CD4-positive, alpha-beta T cell treated with Interleukin-1 beta for 1 hour (primary cell): ENCODE data around the gene PLCB3.

Experiments used
- DNase-seq, 2 donors: peaks; one replicate each; pipeline ENCODE4 v3.0.0-alpha.2; 2020 to 2022

Gene PLCB3

DNA sequence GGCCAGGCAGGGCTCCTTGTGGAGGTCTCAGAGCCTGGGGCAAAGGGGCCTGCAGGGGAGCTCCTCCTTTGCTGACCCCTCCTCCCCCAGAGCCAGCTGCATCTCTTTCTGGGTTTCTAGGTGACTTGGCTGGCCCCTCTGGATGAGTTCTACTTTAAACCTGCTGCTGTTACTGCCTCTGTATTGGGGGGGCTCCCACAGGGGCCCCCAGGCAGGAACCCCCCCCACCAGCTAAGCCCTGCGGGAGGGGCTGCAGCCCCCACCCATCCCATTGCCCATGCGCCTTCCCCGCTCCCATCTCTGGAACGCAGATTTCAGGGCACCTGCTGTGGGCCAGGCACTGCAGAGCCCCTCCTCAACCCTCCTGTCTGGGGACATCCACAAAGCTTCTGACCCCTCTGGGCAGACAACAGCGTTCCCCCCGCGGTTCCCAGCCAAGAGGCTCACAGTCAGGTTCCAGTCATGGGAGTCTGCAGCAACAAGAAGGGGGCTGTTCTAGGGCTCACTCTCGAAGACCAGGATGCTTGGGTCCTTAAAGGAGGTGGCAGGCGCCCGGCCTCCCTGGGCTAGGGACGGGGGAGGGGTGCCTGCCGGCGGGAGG, 815 bp upstream of the PLCB3 start:
- DNase-seq = no peak

DNA sequence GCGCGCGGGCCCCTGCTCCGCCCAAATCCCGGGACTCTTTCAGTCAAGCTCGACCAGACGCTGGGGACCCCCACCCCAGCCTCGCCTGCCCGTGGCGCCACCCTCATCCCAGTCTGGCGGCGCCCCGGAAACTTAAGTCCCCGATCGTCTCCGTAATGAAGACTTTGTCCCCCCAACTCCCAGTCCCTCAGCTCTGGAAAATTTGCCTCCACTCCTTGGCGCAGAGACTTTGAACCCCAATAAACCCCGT, 348 bp downstream of the PLCB3 start:
- no peak for DNase-seq

DNA sequence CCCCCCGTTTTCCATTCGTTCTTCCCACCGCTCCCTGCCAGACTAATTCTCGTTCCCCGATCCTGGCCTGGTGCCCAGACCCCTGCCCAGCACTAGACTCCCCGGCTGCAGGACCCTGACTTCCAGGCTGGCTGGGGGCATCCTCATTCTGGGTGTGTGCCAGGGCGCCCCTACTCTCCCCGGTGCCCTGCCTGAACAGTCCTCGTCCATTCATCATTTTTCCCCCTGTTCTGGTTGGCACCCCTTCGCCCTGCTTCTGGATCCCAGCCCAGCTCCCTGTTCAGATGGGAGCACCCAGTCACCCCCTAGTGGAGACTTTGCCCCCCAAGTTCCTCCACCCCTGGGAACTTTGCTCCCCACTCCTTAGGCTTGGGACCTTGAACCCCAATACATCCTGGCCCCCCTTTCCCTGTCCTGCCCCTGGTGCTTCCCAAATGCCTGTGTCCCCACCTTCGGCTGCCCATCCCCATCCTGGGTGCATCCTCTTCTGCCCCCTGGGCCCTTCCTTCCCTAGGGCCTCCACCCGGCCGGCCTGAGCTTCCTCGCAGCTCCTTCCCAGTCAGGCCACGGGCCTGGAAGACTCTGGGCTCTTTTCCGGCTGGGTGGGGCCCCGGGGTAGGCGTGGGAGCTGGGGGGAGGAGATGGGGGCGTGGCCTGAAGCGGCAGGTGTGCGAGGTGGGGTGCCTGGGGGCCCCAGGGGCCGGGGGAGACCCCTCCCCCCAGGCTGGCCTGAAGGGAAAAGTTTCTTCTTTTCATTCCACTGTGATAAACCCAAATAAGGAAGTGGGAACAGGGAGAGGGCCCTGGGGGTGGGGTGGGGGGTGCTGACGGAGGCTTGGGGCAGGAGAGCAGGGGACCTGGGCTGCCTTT, 908 bp downstream of the PLCB3 start:
- no peak for DNase-seq

DNA sequence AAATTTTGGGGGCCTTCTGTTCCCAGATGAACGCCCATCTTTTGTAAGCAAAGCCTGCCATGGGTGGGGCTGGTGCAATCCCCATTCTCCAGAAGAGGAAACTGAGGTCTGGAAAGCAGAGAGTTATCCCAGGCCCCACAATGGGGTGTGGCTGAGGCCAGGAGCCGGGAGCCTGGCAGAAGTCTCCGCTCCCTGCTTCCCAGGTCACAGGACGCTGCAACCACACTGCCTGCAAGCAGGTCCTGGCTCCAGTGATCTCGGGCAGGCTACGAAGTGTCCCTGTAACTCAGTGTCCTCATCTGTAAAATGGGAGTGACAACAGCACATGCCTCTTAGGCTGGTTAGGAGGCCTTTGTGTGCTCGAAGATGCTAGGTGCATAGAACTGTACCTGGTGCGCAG, 1.7 kb downstream of the PLCB3 start:
- no peak for DNase-seq

DNA sequence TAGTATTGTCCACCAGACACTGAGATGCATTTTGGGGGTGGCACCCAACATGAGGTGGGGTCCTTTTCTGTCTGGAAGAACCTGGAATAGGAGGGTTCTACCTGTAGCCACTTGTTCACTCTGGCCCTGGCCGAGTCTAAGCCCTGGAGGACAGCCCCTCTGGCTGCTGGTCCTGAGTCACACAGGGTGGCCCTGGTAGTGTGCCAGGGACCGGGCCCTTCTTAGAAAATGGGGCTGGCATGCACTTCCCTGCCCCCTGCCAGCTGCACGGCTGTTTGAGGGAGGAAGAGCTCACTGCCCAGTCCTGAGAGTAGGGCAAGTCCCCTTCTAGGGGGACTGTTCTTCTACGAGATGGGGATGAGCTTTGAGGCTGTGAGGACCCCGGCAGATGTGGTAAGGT, 2.2 kb downstream of the PLCB3 start:
- no peak for DNase-seq

DNA sequence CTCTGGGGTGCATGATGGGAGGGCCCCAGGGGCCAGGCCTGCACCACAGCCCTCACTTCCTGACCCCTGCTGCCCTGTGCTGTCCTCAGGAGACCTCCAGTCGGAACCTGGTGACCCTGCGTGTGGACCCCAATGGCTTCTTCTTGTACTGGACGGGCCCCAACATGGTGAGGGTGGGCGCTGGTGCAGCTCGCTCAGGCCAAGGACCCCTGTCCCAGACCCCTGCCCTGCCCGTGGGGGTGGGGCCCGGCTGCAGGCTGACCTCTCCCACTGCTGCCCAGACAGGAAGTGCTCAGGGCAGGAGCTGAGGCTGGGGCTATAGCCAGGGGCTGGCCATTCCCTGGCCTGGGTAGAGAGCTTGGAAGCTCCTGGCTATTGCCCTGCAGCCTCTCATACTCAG, 3.0 kb downstream of the PLCB3 start:
- DNase-seq = no peak

DNA sequence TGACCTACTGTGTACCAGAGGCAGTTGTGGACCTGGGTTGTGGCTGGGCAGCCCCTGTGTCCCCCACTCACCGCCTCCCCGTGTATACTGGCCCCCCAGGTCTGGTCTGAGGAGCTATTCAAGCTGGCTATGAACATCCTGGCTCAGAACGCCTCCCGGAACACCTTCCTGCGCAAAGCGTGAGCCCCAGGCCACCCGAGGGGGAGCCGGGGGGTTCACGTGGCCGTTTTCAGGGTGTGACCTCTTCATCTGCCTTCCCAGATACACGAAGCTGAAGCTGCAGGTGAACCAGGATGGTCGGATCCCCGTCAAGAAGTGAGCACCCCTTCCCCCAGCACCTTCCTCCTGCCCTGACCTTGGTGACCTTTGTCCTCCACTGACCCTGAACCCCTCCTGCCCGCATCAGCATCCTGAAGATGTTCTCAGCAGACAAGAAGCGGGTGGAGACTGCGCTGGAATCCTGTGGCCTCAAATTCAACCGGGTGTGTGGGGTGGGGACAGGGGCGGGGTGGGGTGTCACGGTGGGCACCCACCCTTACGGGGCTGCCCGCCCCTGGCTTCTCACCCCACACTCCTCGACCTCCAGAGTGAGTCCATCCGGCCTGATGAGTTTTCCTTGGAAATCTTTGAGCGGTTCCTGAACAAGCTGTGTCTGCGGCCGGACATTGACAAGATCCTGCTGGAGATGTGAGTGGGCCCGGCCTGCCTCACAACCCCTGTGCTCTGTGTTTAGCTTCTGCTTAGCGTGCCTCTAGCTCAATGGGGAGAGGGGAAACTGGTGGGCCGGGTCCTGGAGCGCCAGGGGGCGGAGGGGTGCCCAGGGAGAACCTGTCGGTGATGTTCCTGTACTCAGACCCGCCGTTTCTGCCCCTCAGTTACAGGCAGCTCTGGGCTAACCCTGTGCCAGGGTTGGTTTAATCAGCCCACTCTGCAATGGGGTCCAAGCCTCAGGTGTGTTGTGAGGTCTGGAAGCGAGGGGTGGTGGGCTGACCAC, 4.1 kb downstream of the PLCB3 start:
- DNase-seq = no peak

DNA sequence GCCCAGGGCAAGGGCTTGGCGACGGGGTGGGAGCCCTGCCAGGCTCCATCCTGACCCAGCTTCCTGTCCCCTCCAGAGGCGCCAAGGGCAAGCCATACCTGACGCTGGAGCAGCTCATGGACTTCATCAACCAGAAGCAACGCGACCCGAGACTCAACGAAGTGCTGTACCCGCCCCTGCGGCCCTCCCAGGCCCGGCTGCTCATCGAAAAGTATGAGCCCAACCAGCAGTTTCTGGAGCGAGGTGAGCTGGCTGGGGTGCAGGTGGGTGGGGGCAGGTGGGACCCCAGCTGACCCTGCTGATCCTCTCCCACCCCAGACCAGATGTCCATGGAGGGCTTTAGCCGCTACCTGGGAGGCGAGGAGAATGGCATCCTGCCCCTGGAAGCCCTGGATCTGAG, 5.0 kb downstream of the PLCB3 start:
- no peak for DNase-seq

DNA sequence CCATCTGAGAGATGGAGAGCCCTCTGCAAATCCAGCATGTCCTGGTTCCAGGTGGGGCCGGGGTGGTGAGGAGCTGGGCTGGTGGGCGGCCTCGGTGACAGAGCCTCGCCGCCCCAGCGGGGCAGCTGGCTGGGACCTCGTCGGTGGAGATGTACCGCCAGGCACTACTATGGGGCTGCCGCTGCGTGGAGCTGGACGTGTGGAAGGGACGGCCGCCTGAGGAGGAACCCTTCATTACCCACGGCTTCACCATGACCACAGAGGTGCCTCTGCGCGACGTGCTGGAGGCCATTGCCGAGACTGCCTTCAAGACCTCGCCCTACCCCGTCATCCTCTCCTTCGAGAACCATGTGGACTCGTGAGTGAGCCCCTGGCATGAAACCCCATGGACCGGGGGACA, 7.0 kb downstream of the PLCB3 start:
- DNase-seq = no peak

DNA sequence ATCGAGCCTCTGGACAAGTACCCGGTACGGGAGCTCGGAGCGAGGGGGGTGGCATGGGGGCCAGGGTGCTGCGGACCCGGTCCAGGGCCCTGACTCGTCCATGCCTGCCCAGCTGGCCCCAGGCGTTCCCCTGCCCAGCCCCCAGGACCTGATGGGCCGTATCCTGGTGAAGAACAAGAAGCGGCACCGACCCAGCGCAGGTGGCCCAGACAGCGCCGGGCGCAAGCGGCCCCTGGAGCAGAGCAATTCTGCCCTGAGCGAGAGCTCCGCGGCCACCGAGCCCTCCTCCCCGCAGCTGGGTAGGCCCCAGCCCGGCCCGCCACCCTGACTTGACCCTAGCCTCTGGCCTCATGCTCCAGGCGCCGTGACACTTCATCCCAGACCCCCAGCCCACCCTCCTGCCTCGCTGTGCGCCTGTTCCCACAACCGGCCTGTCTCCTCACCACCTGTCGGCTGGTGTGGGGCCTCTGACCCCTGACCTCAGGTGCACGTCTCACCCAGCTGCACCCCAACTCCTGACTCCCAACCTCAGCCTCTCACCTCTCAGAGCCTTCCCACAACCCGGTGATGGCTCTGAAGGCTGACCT, 7.7 kb downstream of the PLCB3 start:
- no peak for DNase-seq

DNA sequence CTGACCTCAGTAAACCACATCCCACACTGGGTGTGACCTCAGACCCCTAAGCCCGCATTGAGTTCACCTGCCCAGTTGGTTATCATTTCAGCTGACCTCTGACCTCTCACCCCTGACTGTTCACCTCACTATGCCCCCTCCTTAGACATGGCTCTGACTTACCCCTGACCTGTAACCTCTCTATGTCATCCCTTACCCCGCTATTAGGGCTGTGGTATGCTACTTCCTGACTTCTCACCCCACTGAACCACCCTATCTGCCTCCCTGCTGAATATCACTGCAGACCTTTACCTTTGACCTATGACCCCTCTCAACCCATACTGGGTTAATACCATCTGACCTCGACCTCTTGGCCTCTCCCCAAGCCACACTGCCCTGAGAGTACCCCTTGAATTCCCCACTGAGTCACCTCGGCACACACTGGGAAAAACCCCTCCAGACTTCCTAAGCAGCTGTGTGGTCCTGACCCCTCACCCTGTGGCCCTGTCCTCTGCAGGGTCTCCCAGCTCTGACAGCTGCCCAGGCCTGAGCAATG, 8.3 kb downstream of the PLCB3 start:
- DNase-seq = no peak

DNA sequence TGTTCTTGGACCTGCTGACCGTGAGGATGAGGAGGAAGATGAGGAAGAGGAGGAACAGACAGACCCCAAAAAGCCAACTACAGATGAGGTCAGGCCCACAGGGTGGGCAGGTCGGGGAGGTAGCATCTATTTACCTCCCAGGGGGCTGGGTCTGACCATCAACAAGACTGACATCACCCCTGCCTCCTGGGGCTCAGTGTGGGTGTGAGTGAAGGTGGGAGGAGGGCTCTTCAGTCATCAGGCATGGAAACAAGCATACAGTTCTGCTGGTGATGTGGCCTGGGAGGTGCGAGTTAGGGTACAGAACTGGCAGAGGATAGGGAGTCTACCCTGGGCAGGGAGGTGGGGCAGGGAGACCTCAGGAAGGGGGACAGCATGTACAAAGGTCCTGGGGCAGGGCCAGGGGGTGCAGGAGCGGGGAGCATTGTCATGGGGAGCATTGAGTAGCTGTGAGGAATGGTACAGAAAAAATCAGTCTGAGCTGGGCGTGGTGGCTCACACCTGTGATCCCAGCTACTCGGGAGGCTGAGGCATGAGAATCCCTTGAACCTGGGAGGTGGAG, 8.9 kb downstream of the PLCB3 start:
- DNase-seq = no peak

DNA sequence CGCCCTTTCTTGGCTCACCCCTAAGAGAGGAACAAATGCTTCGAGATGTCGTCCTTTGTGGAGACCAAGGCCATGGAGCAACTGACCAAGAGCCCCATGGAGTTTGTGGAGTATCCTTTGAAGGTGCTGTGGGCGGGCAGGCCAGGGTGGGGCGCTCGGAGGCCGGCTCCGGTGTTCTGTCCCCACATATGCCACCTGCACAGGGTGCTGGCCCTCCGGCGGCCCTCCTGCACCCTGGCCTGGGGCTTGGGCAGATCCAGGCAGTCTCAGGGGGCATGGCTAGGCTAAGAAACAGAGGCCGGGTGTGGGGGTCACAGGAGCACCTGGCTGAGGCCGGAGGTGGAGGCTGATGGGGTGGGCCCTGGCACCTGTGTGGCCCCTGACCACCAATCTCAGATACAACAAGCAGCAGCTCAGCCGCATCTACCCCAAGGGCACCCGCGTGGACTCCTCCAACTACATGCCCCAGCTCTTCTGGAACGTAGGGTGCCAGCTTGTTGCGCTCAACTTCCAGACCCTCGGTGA, 10.3 kb downstream of the PLCB3 start:
- DNase-seq = no peak

DNA sequence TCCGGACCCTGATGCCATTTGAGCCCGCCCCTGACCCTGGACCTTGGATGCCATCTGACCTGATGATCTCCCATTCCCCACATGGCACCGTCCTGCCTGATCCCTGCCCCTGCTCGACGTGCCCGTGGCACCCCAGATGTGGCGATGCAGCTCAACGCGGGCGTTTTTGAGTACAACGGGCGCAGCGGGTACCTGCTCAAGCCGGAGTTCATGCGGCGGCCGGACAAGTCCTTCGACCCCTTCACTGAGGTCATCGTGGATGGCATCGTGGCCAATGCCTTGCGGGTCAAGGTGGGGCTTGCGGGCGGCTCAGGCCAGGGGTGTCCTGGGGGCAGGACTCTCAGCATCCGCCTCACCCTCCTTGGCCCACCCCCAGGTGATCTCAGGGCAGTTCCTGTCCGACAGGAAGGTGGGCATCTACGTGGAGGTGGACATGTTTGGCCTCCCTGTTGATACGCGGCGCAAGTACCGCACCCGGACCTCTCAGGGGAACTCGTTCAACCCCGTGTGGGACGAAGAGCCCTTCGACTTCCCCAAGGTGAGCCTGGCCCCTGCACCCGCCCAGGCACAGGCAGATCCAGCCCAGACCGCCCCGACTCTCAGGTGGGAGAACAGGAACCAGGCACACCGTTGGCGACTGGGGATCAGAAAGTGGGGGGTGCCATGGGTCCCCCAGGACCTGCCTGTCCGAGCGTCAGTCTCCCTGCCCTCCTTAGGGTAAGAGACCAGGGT, 11.1 kb downstream of the PLCB3 start:
- DNase-seq = no peak

DNA sequence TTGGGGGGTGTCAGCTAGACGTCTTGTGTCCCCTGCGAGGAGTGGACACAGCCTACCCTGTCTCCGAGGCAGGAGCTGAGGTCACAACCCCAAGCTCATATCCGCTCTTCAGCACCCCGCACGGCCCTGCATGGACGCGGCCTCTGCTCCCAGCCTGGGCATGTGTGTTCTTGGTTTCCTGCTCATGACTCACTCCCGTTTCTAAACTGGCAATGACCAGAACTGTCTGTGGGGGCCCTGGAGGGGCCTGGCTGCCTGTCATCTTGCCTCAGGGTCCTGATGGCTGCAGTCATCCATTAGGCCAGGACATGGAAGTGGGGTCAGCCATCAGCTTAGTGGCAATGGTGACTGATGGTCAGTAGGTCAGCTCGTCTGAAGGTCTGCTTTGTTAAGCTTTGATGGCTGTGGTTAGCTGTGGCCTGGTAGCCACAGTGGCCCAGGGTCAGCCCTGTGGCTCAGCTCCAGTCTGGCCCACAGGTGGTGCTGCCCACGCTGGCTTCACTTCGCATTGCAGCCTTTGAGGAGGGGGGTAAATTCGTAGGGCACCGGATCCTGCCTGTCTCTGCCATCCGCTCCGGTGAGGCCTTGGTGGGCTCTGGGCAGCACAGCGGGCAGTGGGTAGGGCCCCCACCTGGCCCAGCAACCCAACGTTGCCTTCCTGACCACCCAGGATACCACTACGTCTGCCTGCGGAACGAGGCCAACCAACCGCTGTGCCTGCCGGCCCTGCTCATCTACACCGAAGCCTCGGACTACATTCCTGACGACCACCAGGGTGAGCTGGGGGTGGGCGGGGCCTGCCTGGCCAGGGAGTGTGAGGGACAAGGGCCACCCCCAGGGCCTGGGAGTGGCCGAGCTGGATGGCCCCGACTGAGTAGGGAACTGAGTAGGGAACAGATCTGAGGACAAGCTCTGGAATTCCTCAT, 12.0 kb downstream of the PLCB3 start:
- no peak for DNase-seq

DNA sequence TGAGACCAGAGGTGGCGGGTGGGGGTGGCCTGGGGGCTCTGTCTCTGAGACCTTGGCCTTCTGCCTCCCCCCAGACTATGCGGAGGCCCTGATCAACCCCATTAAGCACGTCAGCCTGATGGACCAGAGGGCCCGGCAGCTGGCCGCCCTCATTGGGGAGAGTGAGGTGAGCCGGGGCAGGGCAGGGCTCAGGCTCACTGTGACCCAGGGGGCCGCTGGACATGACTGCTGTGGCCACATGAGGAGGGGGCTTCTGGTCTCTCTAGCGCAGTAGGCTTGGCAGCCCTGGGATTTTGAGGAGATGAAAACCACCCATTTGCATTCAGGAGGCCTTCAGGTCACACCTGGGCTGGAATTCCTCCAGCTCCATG, 12.6 kb downstream of the PLCB3 start:
- DNase-seq = no peak

DNA sequence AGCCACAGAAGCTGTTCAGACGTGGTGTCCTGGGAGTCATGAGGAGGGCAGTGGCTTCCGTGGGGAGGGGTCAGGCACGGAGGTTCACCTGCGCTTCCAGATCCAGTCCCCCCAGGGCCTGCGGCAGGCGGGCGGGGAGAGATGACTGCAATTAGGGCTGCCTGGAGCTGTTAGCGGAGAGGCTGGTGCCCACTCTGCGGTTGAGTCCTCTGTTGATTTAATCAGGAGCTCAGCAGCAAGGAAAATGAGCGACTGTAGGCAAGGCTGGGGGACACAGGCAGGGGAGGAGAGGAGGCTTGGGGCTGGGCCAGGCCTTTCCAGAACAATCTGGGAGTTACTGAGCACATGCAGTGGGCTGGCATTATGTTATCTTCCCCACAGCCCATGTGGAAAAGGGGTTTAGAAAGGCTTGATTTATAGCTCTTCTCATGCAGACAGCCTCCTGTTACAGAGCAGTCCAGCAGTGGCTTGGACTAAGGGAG, 13.1 kb downstream of the PLCB3 start:
- no peak for DNase-seq

DNA sequence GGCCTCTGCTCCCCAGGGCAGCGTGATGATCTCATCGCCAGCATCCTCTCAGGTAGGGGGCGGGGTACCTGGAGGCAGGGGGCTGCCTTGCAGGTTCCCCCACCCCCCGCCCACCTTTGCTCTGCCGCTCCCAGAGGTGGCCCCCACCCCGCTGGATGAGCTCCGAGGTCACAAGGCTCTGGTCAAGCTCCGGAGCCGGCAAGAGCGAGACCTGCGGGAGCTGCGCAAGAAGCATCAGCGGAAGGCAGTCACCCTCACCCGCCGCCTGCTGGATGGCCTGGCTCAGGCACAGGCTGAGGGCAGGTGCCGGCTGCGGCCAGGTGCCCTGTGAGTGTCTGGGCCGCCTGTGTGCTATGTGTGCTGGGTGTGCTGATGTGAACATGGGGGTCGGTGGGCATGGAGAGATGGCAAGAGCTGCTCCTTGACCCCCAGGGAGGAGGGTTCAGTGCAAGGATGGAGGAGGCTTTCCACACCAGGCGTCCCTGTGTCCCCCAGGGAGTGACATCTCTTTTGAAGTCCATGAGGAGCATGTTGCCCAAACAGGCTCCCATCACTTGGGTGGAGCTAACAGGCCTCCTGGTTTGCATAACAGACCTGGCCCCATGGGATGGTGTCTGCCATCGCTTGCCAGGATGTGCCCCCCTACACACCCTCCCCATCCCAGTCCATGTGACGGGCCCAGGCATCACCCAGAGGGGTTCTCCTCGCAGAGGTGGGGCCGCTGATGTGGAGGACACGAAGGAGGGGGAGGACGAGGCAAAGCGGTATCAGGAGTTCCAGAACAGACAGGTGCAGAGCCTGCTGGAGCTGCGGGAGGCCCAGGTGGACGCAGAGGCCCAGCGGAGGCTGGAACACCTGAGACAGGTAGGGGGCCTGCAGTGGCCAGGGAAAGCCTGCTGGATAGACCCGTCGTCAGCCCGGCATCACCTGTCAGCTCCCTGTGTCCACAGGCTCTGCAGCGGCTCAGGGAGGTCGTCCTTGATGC, 14.1 kb downstream of the PLCB3 start:
- DNase-seq = no peak

DNA sequence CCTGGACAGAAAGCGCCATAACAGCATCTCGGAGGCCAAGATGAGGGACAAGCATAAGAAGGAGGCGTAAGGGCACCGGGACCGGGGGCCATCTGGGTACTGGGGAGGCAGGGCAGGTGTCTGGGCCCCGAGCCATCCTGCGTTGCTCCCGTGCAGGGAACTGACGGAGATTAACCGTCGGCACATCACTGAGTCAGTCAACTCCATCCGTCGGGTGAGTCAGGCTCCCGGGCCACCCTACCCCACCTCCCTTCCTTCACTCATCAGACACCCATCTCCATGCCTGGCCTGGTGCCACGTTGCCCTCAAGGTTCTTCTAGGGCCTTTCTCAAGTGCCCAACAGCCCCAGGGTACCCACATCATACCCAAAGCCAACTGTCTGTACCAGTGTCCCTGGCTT, 15.0 kb downstream of the PLCB3 start:
- DNase-seq = no peak
